ENCODE results near the gene MACROD2.

The MACROD2 gene

DNA sequence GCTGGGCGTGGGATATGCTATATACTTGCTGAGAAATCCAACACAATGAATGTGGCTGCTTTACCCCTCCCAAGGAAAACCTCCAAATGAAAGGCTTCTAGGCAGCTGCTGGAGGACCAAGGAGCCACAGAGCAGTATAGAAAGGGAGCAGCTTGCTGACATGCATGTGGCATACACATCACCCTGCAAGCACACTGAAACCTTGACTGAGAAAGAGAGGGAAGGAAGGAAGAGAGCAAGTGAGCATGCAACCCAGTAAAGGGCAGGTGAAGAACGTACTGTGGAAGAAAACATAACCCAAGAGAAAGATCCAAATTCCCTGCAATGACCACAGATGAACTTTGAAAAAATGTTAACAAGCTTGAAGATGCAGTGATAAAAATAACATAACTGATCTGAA is 2034.9 kb downstream of the MACROD2 start:
- no peak for DNase-seq

DNA sequence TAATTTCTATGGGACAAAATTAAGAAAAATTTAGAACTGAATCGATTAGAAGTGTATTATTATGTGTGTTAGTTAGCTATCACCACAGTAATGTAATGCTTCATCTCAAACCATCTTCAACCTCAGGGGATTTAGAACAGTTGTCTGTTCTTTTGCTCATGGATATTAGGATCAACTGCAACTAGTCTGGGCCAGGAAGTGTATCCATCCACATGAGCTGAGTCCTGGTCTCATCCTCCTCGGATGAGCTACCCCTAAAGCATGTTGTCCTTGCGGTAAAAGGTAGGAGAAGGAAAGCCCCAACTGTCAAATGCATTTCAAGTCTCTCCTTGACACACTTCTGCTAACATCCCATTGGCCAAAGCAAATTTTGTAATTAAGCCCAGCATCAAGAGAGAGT is 2040.3 kb downstream of the MACROD2 start:
- no peak for DNase-seq

DNA sequence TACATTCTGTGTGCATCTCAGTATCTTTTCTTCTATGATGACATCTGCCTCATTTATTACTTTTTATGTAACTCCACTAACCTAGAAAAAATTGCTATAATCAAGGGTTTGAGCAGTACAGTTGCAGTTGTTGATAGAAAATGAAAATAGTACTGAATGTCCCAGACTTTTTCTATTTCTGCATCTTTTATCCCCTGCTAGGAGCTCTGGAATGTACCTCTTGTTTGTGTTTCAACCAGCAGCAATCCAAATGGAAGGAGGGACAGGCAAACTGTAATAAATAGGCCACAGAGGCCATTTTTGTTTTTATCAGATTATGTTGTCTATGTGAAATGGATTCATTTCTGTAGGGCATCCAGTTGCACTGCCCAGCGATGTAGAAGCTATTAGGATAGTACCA is 2041.0 kb downstream of the MACROD2 start:
- no peak for DNase-seq

DNA sequence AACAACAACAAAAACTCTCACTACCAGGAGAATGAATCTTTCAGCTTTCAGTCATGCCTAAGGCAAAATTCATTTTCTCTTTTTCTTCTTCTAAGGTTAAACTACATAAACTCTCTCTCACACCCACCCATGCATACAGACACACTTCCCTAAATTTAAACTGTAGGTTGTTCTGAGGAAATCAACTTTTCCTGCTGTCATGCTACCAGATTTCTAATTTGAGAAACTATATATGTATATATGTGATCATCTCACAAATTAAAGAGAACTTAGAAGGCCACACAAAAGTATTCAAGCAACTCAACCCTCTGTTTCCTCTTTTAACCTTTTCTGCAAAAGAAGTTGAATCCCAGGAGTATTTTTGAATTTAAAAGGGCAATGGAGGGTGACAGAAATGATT is 2045.4 kb downstream of the MACROD2 start:
- DNase-seq = no peak

DNA sequence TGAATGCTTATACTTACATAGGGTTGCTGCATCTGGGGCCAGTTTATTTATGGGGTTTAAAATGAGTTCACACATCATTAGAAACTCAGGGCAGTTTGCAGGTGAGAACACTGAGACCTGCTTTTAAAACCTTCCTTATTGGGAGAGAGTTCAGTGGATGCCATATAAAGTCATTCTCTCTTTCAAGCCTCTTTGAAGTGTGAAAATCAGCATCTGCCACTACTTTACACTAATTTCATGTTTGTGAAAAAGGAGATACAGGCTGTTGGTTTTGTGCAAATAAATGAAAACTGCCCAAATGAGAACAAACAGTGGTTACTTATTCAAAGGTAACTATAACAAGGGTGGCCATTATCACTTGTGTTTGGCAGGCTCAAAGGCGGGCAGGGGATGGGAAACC is 2047.4 kb downstream of the MACROD2 start:
- DNase-seq = no peak

DNA sequence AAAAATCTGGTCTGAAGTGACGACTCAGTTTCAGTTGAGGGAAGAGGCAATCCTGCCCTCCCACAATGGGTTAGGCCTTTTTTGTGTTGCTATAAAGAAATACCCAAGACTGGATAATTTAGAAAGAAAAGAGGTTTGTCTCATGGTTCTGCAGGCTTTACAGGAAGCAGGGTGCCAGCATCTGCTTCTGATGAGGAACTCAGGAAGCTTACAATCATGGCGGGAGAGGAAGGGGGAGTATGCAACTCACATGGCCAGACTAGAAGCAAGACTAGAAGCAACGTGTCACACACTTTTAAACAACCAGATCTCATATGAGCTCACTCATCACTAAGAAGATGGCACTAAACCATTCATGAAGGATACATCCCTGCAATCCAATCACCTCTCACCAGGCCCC is 2048.6 kb downstream of the MACROD2 start:
- no peak for DNase-seq

DNA sequence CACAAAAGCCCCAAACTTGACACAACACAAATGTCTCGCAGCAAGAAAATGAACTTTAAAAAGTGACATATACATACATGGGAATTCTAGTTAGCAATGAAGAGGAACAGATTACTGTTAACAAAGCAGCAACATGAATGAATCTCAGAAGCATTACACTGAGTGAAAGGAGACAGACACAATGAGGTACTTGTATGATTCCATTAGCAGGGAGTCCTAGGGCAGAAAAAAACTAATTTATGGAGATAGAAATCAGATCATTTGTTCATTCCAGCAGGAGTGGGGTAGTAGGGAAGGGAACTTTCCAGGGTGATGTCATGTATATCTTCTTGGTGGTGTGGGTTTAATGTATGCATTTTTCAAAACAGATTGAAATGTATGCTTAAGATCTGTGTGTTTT is 2053.6 kb downstream of the MACROD2 start:
- no peak for DNase-seq

DNA sequence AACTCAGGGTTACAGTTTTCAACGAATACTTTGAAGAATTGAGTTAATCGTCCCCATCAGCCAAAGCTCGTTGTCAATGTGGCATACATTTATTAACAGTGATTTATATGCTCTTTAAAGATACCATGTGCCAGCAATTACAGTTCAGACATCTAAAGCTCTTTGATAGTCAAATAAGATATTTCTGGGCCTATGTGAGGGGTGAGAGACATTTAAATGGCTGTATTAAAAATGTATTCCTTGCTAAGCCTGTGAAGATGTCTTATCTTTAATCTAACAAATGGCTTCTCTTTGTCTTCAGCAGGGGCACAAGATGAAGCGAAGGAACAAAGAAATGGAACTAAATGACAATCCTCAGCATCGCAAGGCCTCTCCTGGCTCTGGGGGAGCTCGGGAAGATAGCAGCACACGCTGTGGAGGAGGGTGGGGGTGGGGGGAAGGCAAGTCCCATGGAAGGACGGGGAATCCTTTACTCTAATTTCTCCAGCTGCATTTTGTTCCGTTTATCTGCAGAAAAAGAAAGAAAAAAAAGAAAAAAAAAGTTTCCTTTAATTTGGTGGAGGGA is 2054.3 kb downstream of the MACROD2 start:
- DNase-seq = no peak

DNA sequence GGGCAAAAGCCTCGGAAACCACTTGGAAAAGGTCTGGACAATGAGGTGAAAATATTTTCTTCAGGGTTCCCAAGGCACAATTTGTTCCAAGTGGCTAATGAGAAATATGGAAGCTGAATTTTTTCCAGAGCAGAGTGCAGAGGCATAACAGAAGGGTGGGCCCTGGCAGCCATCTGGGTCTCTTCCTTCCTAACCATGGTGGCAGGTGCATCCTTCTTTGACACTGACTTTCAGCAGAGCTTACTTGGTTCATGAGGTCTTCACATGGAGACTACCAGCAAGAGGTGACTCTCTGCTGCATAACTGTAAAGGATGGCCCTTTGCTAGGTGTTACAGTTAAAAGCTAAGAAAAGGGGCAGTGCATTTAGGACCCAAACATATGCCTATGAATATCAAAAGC is 2055.1 kb downstream of the MACROD2 start:
- DNase-seq = no peak

DNA sequence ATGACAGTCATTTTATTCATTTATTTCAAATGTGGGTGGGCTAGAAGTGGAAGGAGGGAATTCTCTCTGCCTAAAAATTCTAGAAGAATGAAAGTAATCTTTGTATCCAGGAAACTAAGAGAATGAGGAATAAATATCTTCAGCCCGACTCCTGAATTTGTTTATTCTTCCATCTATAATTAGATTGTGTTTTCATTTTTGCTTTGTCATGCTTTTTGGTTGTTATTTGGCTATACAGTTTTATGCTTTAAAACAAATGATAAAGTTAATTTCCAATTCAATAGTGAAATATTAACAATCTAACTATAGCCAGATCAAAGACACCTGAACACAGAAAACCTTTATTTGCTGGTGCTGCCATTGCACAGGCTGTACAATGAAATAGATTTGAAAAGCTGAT is 2056.7 kb downstream of the MACROD2 start:
- DNase-seq = no peak

DNA sequence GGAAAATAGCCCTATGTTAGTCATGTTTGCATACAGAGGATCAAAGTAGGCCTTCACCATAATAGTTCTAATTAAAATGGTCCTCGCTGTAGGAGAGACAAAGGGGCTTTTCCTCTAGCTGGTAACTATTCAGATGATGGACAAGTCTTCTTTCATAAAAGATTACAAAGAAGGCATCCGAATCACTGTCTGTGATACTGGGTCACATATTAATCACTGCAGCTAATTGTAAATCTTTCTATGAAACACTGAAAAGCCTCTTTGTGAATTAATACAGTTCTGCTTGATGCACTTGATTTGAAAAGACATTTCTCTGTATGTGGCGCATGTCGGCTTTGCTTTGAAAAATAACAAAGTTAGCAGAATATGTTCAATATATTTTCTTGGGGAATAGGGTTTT is 2057.1 kb downstream of the MACROD2 start:
- DNase-seq = no peak

DNA sequence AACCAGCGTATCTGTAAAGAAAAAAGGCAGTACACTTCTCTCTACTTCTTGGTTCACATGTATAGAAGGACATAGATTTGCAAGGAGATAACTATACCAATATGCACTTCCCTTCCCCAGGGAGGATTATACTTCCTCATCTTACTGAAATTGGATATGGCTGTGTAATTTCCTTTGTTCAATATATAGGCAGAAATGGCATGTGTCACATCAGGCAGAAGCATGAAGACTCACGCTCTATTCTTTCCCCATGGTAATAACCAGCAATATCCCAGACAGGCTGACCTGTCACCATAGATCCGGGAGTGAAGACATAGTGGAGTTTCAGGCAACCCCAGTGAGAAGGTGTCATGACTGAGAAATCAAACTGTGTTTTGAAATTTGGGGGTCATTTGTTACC is 2059.7 kb downstream of the MACROD2 start:
- no peak for DNase-seq

DNA sequence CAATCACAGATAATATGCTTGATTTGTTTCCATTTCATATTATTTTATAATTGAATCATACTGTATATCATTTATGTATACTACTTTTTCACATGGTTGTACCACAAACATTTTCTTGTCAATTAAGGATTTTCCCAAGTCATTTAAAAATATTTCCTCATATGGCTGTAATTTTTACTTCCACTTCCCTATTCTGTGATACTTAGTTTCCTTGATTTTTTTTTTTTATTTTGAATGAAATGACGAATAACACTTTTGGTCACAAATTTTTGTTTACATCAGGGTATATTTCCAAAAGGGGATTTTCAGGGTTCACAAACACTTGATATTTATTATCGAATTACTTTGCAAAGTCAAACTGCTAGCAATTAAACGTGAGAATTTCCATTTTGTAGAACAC is 2062.3 kb downstream of the MACROD2 start:
- no peak for DNase-seq

DNA sequence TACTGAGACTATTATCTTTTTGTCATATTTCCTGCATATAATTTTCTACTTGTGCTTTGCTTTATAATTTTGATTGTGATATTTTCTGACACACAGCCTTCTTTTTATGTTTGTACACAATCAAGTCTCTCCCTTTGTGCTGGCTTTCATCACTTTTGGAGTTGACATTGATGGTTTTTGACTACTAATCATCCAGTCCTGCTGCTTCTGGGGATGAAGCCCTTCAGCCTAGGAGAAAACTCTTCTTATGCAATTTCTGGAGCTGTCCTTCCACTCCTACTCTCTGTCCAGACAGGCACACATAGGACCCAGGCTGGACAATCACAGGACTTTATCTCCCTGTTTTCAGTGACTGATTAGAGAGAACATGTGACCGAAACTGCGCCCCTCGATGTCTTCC is 2063.0 kb downstream of the MACROD2 start:
- DNase-seq = no peak

DNA sequence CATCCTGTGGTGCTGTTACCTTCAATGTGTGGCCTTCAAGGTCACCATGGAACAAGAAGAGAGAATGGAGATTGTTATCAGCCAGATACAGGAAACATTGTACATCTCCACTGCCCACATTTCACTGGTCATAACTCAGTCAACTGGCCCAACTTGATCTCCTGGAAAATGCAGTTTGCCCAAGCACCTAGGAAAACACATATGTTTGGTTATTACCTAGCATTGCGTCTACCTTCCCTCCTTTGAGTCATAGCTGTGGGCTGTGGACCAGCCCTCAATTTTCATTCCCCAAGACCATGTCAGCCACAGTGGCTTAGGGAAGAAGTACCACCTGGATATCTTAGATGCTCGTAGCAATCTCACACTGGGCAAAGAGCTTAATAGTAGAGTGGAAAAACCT is 2064.5 kb downstream of the MACROD2 start:
- DNase-seq = no peak

DNA sequence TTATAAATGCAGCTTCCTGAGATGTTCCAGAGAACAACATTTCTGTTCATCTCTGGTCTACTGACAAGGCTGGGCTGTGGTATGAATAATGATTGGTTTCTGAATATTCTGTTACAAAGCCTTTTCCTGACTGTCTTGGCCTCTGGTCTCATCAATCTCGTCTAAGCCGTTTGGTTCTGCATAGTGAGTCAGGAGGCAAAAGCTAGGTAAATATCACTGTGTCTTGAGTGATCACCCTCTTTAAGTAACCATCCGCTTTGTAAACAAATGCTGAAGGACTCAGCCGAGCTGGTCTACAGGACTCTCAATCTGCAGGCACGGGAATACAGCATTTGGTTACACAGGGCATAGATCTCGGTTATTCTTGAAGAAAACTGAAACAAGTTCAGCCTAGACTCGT is 2066.0 kb downstream of the MACROD2 start:
- no peak for DNase-seq

DNA sequence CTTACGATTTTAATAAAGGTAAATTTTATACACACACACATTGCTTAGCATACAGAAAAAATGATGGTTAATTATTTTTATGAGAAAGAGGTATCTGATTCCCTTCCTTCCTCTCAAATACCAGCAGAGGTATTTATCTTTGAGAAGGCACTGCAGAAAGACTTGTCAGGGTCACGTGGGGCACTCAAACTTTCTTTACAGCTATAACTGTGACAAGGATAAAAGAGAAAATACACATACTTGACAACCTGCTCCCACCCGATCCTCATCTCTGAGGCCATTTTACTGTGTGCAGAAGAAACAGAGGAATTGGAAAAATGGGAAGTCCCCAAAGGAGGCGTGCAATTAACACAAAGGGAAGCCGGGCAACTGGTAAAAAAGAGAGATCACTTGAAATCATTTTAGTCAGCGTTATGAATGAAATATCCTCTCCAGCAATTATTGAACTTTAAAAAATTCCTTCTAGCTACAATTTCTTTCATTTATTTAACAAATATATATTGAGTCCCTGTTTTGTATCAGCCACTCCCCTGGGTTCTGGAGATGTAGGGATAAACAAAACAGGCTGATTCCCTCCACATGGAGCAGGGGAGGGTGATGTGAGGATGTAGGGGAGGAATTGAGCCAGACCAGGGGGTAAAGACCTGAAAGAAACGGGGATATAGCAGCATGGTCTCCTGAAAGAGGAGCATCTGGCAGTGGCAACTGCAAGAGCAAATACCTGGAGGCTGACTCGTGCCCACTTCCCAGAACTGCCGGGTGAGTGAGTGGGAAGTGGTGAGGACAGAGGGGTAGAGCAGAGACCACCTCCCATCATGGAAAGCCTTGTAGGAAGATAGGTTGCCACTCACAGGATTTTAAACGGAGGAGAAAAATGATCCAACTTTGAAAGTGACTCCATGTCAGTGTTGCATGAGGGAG is 2067.6 kb downstream of the MACROD2 start:
- no peak for DNase-seq

DNA sequence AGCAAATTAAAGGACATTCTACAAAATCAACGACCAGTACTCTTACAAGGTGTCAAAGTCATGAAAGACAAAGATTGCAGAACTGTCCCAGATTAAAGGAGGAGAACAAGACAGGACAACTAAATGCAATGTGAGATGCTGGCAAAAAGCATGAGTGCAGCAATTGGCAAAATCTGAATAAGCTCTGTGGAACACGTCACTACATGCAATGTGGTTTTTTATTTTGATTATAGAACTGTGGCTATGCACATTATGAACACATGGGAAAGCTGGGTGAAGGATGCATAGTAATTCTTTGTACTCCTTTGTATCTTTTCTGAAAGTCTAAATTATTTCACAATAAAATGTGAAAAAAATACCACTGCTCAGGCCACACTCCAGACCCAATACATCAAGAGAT is 2068.6 kb downstream of the MACROD2 start:
- DNase-seq = no peak

DNA sequence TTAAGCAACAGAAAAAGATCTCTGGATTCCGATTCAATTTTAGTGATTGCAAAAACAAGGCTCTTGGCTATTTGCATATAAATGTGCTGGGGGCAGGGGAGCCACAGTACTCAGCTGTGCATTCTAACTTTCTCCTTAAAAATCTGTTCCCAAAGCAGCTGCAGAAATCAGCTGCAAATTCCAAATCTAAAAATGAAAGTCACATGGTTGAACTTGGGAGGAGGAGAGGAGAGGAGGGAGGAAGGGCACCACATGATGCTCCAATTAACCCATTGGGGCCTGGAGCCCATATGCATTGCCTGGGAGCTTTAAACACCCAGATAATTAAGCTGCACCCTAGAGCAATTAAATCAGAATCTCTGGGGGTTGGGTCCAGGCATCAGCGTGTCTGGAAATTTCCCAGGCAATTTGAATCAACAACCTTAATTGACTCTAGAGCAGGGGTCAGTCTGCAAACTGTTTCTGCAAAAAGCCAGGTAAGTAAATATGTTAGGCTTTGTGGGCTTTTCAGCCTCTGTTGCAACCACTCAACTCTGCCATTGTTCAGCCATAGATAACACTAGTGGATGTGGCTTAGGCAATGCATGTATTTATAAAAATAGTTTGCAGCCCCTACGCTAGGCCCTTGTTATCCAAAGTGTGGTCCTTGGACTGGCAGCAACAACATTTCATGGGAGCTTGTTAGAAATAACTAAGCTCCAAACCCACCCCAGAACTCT is 2069.8 kb downstream of the MACROD2 start:
- DNase-seq = no peak

DNA sequence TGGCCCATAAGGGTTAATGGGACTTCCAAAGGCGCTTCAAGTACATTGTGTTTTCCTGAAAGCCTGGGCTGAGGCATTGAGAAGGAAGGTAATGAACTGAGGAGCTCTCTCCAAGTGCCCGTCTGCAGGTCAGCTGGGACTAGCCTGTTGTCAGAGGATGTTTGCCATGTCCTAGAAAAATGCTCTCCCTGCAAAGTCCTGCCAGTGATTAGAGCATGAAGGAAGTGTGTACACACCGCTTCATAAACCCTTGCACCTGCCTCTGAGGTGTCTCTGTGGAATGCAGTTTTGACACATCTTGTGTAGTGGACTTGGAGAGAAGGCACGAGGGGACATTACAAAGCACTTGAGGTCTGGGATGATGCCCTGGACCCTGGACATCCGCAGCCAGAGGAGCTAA is 2071.3 kb downstream of the MACROD2 start:
- no peak for DNase-seq

DNA sequence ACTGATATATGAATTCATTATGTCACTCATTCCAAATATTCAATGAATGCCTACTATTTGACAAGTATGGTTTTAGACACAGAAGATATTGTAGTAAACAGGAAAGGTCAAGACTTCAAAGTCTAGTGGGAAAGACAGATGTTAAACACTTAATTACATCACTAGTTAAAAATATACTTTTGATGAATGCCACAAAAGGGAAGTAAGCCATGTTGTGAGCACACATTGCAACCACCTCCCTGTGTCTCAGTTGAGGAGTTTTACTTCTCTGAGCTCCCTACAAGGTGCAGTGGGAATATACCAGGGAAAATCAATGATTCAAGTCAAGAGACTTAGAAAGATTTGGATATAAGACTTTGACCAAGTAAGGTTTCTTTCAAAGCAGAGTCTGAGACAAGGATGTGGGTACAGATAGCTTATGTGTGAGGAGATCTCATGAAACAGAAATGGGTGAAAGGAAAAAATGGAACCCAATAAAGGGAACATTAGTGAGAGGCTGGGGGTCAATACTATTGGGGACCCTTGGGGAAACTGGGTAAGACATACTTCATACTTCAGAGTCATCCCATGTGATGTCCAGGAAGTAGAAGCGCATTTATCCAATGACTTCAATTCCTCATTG is 2074.2 kb downstream of the MACROD2 start:
- DNase-seq = no peak

DNA sequence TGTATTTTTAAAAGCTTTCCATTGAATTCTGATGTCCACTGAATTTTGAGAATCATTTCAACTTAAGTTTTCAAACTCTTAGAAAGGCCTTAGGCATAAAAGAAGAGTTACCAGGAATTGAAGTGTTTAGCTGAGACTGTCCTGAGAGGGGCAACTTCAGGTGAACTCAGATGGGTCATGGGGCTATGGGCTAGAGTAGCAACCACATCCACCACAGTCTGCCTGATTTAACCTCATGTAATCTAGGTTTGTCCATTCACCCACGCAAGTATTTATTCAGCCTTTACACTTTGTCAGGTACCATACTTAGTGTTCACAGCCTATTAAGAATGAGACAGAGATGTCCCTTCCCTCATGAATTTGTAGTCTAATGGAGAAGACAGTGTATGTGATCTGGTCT is 2076.9 kb downstream of the MACROD2 start:
- no peak for DNase-seq

DNA sequence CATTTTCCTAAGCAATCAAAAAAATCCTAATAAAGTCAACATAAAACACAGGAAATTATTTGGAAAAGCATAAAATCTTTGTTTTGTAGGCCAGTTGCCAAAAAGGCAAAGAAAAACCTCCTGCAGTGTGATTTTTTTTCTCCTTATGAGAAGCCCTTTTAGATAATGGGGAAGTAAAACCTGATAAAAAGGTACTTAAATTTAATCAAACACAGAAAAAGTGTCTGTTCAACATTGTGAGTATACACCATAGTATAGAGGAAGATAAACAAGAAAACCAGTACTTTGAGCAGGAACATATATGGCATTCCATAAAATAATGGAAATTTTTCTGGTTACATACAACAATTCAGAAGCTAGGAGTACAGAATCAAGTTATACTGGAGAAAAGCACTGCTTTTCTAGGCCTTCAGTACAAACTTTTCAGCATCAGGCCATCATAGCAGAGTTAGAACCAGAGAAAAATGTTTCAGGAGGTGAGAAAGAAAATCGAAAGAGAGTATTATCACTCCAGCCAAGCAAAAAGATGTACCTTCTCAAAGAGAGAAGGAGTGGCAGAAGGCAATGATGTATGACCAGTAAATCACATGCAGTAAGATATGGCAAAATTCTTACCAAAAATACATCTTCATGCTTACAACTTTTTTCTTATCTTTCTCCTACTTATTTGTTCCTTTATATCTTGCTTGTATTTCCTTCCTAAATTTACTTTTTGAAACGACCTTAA is 2083.0 kb downstream of the MACROD2 start:
- DNase-seq = no peak
